ENCODE data around the gene BCORL1.

Gene BCORL1

GRCh38 chrX:129938081-129938480 is 44.4 kb upstream of the BCORL1 start:
- no peak for TF ChIP-seq CTCF (IDR thresholded peaks at IDR 0.05; ENCODE audit: insufficient read depth, low read depth, low read length, missing control alignments)
- H3K4me3 ChIP-seq (ENCODE audit: low read depth, low read length), result no peak overlapping the region
- no peak for DNase-seq (ENCODE audit: low read depth)

- H3K4me3 ChIP-seq (ENCODE audit: low read depth, low read length), result no peak overlapping the region
- no peak for DNase-seq (ENCODE audit: low read depth)
- TF ChIP-seq CTCF (IDR thresholded peaks at IDR 0.05; ENCODE audit: insufficient read depth, low read depth, low read length, missing control alignments), result no peak
Observed at GRCh38 chrX:129939986-129940385, 42.4 kb upstream of the BCORL1 start.

GRCh38 chrX:129940721-129941120 is 41.7 kb upstream of the BCORL1 start:
- DNase-seq (ENCODE audit: low read depth), result no peak
- no peak for TF ChIP-seq CTCF (IDR thresholded peaks at IDR 0.05; ENCODE audit: insufficient read depth, low read depth, low read length, missing control alignments)
- H3K4me3 ChIP-seq (ENCODE audit: low read depth, low read length), result no peak overlapping the region

- TF ChIP-seq CTCF (IDR thresholded peaks at IDR 0.05; ENCODE audit: insufficient read depth, low read depth, low read length, missing control alignments), result no peak
- H3K4me3 ChIP-seq (ENCODE audit: low read depth, low read length), result no peak overlapping the region
- DNase-seq (ENCODE audit: low read depth), result no peak
Observed at GRCh38 chrX:129945131-129945530, 37.3 kb upstream of the BCORL1 start.

- H3K4me3 ChIP-seq (ENCODE audit: low read depth, low read length), result peak overlapping the region; percentile 56
- DNase-seq (ENCODE audit: low read depth), result no peak
Observed at GRCh38 chrX:129953334-129953648, 29.1 kb upstream of the BCORL1 start.

GRCh38 chrX:129953881-129954280 is 28.6 kb upstream of the BCORL1 start:
- TF ChIP-seq CTCF (IDR thresholded peaks at IDR 0.05; ENCODE audit: insufficient read depth, low read depth, low read length, missing control alignments), result no peak
- DNase-seq (ENCODE audit: low read depth), result no peak
- no peak overlapping the region for H3K4me3 ChIP-seq (ENCODE audit: low read depth, low read length)

More at GRCh38 chrX:129953334-129953648, 29.1 kb upstream of the BCORL1 start:
- no peak for TF ChIP-seq CTCF (IDR thresholded peaks at IDR 0.05; ENCODE audit: insufficient read depth, low read depth, low read length, missing control alignments)

- DNase-seq (ENCODE audit: low read depth), result no peak
- TF ChIP-seq CTCF (IDR thresholded peaks at IDR 0.05; ENCODE audit: insufficient read depth, low read depth, low read length, missing control alignments), result no peak
- H3K4me3 ChIP-seq (ENCODE audit: low read depth, low read length), result no peak overlapping the region
Observed at GRCh38 chrX:129954804-129955203, 27.6 kb upstream of the BCORL1 start.

All from GM12865 (cell line).